GM12865 (cell line): ENCODE measurements around the gene SPEM1.
A peak's percentile ranks its signal among the peaks of the same experiment; 100 is the strongest.

Experiments used
- DNase-seq: peaks from one replicate; pipeline ENCODE4 v3.0.0; 2010; ENCODE audit warnings: low read depth
- H3K4me3 ChIP-seq: 2 replicates; pipeline ENCODE4 v1.5.1; 2011; ENCODE audit warnings: mild to moderate bottlenecking, low read depth, low read length, control low read depth
- TF ChIP-seq, protein P1 (sequence below): IDR thresholded peaks from 2 replicates; pipeline ENCODE4 v1.5.1; 2011; ENCODE audit warnings: low read length, control low read depth, low read depth, inconsistent platforms; ENCODE audit not compliant: insufficient read depth; ENCODE audit errors: missing control alignments

SPEM1 gene

GRCh38 chr17:7391307-7391706 is 28.8 kb upstream of the SPEM1 start:
- H3K4me3 ChIP-seq = no peak overlapping the region
- TF ChIP-seq, protein P1, sequence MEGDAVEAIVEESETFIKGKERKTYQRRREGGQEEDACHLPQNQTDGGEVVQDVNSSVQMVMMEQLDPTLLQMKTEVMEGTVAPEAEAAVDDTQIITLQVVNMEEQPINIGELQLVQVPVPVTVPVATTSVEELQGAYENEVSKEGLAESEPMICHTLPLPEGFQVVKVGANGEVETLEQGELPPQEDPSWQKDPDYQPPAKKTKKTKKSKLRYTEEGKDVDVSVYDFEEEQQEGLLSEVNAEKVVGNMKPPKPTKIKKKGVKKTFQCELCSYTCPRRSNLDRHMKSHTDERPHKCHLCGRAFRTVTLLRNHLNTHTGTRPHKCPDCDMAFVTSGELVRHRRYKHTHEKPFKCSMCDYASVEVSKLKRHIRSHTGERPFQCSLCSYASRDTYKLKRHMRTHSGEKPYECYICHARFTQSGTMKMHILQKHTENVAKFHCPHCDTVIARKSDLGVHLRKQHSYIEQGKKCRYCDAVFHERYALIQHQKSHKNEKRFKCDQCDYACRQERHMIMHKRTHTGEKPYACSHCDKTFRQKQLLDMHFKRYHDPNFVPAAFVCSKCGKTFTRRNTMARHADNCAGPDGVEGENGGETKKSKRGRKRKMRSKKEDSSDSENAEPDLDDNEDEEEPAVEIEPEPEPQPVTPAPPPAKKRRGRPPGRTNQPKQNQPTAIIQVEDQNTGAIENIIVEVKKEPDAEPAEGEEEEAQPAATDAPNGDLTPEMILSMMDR = no peak
- no peak for DNase-seq

DNA sequence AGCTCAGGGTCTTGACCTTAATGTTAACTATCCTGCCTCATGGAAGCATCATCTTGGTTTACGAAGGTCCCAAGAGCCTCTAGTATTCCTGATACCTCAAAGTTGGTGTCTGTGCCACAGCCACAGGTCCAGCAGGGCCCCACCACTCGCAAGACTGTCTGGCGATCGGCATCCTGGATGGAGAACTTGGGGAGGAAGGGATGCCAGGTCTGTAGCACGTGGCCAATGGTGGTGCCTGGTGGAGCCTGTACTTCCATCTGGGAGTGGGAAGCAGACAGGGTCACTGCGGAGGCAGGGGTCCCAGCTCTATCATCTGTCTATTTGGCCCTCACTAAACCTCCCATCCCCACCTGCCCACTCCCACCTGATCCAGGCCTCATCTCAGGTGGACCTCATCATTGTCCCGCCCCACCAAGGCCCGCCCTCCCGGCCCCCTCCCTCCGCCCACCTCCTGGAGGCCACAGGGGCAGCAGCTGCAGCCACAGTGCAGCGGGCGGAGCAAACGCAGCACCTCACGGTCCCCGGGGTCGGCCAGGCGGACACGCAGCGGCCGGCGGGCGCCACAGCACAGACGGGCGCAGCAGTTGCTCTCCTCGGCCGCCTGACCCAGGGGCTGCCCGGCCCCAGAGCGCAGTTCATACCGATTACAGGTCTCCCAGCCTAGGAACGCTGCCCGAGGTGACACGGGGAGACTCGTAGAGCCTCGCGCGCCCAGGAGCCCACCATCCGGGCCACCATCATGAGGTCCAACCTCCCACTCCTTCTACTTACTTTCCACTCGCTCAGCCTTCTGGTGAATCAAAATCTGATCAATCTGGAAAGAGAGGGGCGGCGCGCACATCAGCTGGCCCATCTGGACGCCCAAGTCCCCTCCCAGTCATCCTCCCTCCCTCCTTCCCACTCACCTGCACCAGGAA is 27.2 kb upstream of the SPEM1 start:
- H3K4me3 ChIP-seq = peak overlapping the region; percentile 97
- TF ChIP-seq, protein P1 = no peak
- no peak for DNase-seq

- peak overlapping the region; percentile 97 for H3K4me3 ChIP-seq
- TF ChIP-seq, protein P1 = no peak
- no peak for DNase-seq
These were observed 26.3 kb upstream of the SPEM1 start for GRCh38 chr17:7393613-7394451.

GRCh38 chr17:7394452-7395191 is 25.5 kb upstream of the SPEM1 start, which contains the start of gene PLSCR3:
Gene PLSCR3, minus strand, starts transcription at chr17:7394525. Its CDS starts 415 bp downstream, at chr17:7394110.
- TF ChIP-seq, protein P1 = peak; percentile 41
- peak; percentile 91 for DNase-seq
- H3K4me3 ChIP-seq = peak within 1 kb of the TSS; percentile 97

DNA sequence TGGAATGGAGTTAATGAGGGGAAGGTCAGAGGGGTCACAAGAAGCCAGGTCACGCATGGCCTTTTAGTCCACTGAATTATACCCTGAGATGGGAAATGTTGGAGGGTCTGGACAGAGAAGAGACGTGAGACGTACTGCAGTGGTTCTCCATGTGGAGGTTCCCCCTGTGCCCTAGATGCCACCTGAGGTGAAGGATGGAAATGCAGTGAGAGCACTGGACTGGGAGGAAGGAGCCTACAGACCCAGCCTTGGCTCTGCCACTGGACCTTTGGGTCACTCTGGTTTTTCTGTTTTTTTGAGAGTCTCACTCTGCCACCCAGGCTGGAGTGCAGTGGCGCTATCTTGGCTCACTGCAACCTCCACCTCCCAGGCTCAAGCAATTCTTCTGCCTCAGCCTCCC is 24.0 kb upstream of the SPEM1 start:
- TF ChIP-seq, protein P1 = no peak
- DNase-seq = no peak
- no peak overlapping the region for H3K4me3 ChIP-seq

- TF ChIP-seq, protein P1 = no peak
- no peak overlapping the region for H3K4me3 ChIP-seq
- DNase-seq = no peak
These were observed 21.5 kb upstream of the SPEM1 start for GRCh38 chr17:7398612-7399011.
